Stimulated activated CD8-positive, alpha-beta memory T cell treated with anti-CD3 and anti-CD28 coated beads, Interleukin-4, amount 100 ng/mL, for 4 hours (primary cell): Measurements from ENCODE around the gene TEC.
A peak's percentile ranks its signal among the peaks of the same experiment; 100 is the strongest.
"Not testable (repeated sequence)": the region's sequence is repeated elsewhere in the genome, so short reads cannot be mapped to it uniquely, and the experiment has no call there.

ENCODE experiments used
- DNase-seq, 2 donors: peaks; one replicate each; pipeline ENCODE4 v3.0.0-alpha.2; 2020; ENCODE audit warnings: low read depth in 2 of 2, low spot score in 1 of 2

TEC gene

DNA sequence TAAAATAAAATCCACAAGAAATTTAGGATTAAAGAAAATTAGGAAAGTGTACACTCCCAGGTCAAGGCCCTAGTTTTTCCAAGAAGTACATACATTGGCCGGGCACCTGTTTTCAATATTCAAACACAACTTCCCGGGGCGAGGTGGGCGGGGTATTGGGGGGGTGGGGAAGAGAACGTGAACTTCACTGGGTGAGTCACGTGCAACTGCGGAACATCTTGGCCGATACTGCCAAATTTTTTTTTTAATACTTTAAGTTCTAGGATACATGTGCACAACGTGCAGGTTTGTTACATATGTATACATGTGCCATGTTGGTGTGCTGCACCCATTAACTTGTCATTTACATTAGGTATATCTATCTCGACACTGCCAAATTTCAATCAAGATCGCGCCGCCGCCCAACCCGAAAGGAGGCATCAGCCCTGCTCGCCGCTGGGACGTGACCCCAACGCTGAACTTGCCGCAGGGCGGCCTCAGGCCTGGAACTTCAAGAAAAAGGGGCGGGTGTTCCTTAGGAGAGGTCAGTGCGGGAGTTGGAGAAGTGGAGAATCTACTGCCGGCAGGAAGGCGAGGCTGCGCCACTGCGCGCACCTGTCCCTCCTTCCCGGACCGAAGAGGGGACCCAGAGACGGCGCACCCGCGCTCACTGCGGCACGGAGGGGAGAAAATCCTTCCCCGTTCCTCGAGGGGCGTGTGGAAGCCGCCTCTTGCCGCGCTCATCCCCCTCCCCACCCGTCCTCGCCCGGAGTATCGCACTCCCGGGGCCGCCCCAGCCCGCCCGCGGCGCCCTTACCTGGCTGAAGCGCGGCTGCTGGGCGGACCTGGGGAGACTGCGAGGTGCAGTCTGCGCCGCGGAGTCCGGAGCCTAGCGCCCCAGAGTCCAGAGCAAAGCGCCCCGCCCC lies at the start of gene TEC:
Gene TEC (minus strand): TSS at position 883 of the 905 bp plus-strand sequence. CDS start 41,224 bp downstream, outside the sequence.
- peak; percentile 6 to 19 for DNase-seq

DNA sequence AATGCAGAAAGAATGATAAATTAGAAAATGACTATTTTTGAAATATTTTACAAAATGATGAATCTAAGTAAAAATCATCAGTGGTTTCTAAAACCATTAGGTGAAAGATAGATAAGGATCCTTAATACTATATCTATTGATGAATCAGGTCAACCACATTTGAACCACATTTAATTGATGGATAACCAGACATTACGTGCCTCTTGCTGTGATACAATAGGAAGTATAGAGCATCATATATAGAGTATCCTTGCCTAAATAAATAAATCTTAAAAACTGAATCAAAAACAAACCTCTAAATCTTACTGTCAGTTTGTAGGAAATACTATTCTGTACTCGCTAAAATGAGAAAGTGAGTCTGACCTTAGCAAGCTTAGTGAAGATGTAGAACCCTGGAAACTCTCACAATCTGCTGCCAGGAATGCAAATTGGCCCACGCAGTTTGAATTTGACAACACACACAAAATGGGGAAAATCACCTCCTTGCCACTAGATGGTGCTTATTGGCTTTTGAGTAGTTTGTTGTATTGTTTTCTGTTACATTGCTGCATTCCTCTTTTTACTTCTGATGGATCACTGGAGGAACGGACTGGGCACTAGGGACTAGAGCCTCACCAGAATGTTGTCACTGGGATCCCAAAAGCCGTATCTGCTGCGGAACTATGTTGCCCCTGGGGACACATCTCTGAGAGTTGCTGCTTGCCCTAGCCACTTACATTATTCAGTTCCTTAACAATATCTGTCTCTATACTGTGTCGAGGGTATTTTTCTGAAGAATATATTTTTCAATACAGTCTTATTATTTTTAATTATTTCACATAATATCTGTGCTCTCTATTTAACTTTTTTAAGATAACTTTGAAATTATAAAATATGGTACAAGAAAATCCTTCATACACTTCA lies 46.3 kb upstream of the TEC start:
- no peak for DNase-seq

DNA sequence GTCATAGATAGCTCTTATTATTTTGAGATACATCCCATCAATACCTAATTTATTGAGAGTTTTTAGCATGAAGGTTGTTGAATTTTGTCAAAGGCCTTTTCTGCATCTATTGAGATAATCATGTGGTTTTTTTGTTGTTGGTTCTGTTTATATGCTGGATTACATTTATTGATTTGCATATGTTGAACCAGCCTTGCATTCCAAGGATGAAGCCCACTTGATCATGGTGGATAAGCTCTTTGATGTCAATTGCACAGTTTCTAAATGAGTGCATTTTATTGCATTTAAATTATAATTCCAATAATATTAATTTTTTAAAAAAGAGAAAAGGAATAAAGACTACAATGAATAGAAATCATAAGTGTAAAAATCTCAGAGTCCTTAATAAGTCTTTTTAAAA lies 45.1 kb upstream of the TEC start:
- not testable (repeated sequence) for DNase-seq

DNA sequence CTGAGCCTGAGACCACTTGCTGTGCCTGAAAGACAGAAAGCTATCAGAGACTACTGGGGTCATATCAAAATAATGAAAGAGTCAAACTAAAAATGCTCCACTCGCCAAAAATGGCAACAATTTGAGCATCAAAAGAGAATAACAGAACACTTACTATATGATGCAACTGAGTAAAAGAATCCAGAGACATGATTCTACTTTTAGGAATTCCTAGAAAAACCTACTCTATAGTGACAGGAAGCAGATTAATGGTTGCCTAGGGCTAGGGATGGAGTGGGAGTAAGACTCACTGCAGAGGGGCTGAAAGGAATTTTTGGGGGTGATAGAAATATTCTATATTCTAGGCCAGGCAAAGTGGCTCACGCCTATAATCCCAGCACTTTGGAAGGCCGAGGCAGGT lies 42.3 kb upstream of the TEC start:
- DNase-seq = no peak

DNA sequence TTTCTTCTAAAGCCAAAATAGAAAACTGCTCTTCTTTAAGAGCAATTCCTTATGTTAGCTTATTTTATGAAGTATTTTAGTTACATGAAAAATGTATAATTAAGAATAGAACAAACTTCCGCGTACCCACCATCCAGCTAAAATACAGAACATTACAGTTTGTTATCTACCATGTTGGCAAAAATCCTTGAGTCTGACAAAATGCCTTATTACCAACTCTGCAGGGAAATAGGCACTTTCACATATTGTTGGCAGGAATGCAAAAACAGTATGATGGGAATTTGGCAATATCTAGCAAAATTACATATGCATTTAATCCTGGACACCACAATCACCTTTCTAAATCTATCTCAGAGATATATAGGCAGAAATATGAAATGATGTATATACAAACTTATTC lies 39.3 kb upstream of the TEC start:
- no peak for DNase-seq

DNA sequence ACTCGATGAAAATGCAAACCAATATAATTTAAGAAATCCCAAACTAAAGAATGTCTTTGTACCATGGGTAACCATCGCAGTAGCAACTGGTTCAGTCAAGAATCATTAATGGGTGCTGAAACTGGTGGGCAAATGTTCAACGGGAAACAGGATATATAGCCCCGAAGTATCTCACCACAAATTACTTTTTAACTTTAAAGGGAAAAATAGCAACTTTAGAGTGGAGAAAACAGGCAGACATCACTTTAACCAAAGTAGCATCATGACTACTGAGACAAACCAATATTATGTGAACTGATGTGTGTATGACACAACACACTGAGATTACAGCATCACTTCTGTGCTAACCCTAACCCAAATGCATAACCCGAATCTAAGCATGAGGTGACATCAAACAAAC lies 37.9 kb upstream of the TEC start:
- DNase-seq = no peak

DNA sequence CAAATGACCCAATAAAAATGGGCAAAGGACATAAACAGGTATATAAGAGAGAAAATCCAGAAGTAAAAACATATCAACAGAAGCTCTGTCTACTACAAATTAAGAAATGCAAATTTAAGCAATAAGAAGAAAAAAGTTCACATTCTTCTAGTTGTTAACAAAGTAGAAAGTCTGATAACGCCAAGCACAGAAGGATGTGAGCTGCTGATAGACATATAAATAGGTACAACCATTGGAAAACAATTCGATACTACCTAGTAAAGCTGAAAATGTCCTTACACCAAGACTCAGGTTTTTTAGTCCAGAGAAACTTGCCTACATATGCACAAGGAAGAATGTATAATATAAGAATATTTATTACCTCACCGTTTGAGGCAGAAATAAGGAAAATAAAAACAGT lies 35.9 kb upstream of the TEC start:
- no peak for DNase-seq

DNA sequence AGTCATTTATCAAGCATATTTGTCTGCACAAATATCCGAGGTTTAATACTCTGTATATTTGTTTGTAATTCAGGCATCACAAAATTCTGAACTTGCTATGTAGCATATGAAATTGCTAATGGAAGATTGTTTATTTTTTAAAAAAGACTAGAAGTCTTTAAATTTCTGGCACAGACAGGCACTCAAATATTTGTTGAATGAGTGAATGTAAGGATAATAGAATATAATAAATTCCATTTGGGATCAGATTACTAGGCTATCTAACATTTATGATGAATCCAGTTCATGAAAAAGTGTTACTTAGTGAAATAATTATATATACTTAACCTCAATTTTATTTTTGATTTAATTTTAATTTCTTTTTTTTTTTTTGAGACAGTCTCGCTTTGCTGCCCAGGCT lies 30.4 kb upstream of the TEC start:
- no peak for DNase-seq

DNA sequence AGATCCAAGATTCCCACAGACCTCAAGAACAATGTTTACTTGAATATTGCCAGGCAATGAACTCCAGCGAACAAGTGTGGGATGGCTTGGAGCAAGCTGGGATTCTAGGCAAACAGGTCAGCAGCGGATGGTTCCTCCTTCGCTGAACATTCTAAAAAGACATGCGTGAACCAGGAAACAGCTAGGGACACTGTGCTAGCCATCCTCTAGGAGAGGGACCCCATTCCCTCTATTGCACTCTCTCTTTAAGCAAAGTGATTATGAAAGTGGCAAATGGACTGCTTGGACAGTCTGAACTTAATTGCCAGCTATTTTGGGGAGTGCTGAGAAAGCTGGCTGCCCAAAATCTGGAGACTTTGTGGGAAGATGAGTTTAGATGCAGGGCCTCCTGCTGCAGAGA lies 29.9 kb upstream of the TEC start:
- no peak for DNase-seq

DNA sequence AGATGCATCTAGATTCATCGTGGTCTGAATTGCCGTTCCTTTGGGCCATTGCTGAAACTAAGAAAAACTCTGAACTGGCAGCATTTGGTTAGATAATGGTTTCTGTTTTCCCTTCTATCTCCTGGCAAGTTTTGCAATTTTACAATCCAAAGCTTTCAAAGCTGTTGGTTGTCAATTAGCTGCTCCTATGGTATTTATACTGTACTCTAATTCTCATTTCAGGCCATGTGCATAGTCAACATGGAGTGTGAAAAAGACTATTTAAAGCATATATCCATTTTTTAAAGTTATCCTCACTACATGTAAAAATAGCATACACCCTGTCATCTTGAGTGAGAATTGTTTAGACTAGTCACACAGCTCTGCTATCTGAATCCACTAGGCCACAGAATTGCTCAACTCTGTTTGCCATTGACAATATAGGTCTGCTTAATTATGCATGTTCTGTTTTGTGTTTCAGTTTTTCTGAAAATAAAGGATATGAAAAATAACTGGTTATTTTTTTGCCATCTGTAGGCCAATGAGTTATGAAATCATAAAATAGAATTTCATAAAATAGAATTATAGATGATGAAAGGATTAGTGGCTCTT lies 27.7 kb upstream of the TEC start:
- DNase-seq = no peak

DNA sequence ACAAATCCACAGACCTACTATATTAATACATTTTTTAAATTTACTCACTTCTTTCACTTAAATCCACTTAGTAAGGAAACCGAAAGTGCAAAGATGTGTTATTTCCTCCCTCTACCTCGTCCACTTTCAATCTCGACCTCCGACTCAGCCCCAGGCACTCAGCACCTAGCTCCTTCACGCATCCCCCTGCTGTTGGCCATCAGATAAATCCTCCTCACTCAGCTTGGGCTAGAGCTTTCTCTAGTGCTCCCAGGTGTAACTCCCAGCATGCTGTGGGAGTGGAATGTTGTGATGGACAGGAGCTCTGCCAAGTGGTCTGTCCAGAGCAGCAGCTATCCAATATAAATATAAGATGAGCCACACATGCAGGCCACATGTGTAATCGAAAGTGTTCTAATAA lies 26.7 kb upstream of the TEC start:
- DNase-seq = no peak

DNA sequence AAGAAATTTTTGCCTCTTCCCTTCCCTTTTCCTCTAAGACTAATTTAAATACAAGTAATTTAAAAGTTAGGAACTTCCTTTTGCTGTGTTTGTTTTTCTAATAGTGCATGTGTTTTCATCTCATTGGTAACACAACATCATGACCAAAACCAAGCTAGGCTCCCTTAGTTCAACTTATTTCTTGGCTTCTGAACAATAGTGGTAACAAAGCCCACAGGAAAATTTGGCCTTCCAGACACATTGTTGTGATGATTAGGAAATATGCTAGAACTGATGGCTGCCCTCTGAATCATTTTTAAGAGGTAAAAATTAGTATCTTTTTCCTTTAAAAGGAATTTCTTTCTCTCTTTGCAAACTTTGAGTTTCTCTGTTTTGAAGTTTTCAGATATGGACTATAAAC lies 25.5 kb upstream of the TEC start:
- DNase-seq = no peak

DNA sequence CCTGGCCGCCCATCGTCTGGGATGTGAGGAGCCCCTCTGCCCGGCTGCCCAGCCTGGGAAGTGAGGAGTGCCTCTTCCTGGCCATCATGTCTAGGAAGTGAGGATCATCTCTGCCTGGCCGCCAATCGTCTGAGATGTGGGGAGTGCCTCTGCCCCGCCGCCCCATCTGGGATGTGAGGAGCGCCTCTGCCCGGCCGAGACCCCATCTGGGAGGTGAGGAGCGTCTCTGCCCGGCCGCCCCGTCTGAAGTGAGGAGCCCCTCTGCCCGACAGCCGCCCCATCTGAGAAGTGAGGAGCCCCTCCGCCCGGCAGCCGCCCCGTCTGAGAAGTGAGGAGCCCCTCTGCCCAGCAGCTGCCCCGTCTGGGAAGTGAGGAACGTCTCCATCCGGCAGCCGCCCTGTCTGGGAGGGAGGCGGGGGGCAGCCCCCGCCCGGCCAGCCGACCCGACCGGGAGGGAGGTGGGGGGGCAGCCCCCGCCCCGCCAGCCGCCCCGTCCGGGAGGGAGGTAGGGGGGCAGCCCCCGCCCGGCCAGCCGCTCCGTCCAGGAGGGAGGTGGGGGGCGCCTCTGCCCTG lies 22.7 kb upstream of the TEC start:
- DNase-seq = not testable (repeated sequence)

DNA sequence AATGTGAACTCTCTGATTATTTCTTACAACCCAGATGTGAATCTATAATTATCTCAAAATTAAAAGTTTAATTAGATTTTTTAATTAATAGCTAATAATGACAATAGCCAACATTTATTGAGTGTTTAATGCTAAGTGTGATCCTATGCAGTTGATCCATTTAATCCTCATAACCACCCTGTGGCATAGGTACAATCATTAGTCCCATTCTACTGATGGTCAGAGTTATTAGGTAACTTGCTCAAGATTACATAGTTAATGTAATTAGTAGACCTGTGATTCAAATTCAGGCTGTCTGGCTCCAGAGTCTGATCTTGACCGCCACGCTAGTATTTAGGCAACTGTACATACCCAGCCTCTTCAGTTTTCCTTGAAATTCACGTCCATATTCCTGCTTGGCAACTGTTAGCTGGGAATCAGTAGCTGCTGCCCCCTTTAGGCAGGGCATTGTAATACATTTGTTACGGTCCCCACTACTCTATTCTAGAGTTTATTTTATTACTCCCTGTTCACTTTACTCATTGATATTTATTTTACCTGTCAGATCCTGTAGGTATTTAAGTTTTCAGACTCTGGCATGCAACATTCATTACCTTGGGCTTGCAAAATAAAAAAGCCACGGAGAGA lies 20.6 kb upstream of the TEC start:
- DNase-seq = no peak

DNA sequence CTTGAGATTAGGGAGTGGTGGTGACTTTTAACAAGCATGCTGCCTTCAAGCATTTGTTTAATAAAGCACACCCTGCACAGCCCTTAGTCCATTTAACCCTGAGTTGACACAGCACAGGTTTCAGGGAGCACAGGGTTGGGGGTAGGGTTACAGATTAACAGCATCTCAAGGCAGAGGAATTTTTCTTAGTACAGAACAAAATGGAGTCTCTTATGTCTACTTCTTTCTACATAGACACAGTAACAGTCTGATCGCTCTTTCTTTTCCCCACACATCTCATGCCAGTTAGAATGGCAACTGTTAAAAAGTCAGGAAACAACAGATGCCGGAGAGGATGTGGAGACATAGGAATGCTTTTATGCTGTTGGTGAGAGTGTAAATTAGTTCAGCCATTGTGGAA lies 16.4 kb upstream of the TEC start:
- DNase-seq = not testable (repeated sequence)

DNA sequence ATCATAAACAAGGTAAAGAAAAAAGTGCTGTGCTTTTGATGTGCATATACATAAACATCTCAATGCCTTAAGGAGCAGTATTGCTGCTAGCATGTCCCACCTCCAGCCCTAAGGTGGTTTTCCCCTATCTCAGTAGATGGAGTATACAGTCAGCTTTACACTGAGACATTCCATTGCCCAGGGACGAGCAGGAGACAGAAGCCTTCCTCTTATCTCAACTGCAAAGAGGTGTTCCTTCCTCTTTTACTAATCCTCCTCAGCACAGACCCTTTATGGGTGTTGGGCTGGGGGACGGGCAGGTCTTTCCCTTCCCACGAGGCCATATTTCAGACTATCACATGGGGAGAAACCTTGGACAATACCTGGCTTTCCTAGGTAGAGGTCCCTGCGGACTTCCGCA lies 16.0 kb upstream of the TEC start:
- not testable (repeated sequence) for DNase-seq

DNA sequence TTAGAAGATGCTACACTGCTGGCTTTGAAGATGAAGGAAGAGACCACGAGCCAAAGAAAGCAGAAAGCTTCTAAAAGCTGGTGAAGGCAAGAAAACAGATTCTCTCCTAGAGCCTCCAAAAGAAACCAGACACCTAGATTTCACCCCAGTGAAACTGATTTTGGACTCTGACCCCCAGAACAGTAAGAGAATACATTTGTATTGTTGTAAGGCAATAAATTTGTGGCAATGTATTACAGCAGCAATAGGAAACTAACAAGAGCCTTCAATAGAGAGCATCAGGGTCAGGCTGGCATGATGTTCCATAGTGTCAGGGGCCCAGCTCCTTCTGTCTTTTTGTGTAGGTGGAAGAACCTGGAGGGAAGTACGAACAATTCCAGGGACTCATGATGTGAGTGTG lies 6.0 kb upstream of the TEC start:
- DNase-seq = no peak

DNA sequence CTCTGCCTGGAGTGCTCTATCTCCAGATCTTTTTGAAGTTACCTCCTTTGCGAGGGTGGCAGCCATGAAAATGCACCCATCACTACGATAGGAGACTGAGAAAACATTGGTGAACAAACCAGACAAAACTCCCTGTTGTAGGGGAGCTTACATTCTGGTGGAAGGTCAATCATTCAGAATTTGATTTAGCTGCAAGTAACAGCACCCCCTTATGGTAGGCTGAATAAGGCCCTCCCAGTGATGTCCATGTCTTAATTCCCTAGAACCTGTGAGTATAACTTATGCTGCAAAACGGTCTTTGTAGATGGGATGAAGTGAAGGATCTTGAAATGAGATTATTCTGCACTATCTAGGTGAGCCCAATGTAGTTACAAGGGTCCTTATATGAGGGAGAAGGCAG lies 5.6 kb upstream of the TEC start:
- DNase-seq = no peak

DNA sequence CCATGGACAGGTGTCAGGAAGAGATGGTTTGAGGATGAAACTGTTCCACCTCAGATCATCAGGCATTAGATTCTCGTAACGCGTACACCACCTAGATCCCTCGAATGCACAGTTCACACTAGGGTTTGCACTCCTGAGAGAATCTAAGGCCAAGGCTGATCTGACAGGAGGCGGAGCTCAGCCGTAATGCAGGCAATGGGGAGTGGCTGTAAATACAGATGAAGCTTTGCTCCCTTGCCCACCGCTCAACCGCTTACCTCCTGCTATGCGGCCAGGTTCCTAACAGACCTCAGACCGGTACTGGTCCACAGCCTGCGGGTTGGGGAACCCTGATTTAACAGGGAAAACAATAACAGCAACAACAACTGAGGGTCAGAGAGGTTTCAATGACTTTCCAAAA lies 2.0 kb upstream of the TEC start:
- DNase-seq = no peak

DNA sequence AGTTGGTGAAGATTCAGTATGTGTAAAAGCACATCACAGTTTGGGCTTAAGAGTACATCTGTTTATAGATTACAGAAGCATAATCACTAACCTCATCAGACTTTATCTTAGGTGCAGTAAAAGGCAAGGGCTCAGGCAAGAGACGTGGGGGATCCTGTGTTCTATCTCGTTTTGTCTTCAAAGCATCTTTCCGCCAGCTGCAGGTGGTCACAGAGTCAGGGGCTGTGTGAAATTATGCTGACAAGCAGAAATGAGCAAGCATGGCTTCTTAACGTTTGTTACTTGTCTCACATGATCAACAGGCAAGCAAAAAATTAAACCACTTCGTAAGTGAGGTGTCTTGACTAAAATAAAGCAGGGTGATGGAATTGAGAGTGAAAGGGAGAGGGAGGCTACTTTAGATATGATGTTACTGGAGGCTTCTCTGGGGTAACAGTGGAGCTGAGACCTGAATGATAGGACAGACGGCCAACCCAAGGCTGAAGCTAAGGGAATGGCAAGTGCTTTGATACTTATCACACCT lies 1.4 kb upstream of the TEC start:
- no peak for DNase-seq

DNA sequence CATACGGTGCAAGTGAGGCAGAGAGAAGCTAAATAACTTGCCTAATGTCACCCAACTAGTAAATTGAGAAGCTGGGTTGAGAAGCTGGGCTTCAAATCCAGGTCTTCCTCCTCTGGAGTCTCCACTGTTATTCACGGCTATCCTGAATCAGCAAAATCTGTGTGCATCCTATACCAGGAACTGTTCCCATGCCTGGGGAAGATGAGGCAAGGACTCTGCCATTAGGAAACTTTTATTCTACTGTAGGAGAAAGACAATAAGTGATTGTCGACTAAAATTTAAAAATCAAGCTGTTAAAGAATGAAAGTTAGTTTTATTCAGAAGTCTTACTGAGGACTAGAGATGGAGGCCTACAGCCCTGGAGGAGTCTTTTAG lies 872 bp upstream of the TEC start:
- no peak for DNase-seq
